ENCODE data around the gene MRO.
"Not testable (repeated sequence)": the region's sequence is repeated elsewhere in the genome, so short reads cannot be mapped to it uniquely, and the experiment has no call there.

Gene MRO

DNA sequence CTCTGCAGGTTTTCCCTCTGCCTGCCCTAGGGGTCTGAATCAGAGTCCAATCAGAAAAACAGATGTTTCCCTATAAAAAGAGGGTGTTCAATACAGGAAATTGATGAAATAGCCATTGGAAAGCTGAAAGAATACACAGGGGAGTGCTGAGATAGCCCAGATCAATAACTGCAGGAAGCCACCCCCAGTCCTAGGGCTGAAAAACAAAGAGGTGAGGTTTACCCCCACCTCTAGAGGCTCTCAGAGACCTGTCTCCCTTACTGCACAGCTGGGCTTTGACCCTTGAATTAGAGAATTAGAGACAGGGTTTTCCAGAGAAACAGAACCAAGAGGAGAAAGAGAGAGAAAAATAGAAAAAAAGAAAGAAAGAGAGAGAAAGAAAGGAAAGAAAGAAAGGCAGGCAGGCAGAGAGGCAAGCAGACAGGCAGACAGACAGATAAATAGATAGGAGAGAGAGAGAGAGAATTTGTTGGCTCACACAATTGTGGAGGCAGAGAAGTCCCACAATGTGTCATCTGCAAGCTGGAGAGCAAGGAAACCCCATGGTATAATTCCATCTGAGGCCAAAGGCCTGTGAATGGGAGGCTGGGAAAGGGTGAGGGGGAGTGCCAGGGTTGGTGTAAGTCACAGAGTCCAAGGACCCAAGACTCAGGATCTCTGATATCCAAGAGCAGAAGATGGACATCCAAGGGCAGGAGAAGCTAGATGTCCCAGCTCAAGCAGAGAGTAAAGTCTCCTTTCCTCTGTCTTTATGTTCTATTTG lies 40.2 kb upstream of the MRO start:
- TF ChIP-seq, protein P1, sequence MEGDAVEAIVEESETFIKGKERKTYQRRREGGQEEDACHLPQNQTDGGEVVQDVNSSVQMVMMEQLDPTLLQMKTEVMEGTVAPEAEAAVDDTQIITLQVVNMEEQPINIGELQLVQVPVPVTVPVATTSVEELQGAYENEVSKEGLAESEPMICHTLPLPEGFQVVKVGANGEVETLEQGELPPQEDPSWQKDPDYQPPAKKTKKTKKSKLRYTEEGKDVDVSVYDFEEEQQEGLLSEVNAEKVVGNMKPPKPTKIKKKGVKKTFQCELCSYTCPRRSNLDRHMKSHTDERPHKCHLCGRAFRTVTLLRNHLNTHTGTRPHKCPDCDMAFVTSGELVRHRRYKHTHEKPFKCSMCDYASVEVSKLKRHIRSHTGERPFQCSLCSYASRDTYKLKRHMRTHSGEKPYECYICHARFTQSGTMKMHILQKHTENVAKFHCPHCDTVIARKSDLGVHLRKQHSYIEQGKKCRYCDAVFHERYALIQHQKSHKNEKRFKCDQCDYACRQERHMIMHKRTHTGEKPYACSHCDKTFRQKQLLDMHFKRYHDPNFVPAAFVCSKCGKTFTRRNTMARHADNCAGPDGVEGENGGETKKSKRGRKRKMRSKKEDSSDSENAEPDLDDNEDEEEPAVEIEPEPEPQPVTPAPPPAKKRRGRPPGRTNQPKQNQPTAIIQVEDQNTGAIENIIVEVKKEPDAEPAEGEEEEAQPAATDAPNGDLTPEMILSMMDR (conservative IDR thresholded peaks at IDR 0.05; ENCODE audit: low read length): no peak
- H3K4me3 ChIP-seq (ENCODE audit: low read length): no peak overlapping the region
- DNase-seq (ENCODE audit: low read depth): no peak

DNA sequence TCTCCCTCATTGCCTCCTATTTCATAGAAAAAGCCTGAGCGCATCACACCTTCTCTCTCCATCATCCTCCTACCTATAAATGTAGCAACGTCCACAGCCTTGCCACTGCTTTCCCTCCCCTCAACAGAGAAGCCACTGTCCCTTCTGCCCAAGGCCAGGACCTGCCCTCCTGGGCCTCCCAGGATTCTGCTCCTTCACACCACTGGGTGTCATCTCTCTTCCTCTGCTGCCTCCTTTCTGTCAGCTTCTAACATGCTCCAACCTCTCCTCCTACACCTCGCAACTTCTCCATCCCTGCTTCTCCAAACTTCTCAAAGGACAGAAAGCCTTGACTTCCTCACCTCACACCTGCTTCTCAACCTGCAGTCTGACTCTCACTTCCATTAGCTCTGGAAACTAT lies 37.9 kb upstream of the MRO start:
- DNase-seq (ENCODE audit: low read depth): no peak
- TF ChIP-seq, protein P1 (conservative IDR thresholded peaks at IDR 0.05; ENCODE audit: low read length): 0 out of 2 replicates have a peak, but pooled peaks have one; percentile 15
- no peak overlapping the region for H3K4me3 ChIP-seq (ENCODE audit: low read length)

DNA sequence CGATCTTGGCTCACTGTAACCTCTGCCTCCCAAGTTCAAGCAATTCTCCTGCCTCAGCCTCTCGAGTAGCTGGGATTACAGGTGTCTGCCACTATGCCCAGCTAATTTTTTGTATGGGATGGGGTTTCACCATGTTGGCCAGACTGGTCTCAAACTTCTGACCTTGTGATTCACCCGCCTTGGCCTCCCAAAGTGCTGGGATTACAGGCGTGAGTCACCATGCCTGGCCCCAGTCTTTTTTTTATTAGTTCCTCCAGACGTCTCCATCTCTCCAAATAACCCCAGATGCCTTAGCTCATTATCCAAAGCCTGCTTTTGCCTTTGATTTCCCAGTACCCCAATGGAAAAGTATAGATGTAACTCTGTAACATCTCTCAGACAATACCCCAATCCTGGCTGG lies 37.4 kb upstream of the MRO start:
- not testable (repeated sequence) for H3K4me3 ChIP-seq (ENCODE audit: low read length)
- DNase-seq (ENCODE audit: low read depth): peak; percentile 28

DNA sequence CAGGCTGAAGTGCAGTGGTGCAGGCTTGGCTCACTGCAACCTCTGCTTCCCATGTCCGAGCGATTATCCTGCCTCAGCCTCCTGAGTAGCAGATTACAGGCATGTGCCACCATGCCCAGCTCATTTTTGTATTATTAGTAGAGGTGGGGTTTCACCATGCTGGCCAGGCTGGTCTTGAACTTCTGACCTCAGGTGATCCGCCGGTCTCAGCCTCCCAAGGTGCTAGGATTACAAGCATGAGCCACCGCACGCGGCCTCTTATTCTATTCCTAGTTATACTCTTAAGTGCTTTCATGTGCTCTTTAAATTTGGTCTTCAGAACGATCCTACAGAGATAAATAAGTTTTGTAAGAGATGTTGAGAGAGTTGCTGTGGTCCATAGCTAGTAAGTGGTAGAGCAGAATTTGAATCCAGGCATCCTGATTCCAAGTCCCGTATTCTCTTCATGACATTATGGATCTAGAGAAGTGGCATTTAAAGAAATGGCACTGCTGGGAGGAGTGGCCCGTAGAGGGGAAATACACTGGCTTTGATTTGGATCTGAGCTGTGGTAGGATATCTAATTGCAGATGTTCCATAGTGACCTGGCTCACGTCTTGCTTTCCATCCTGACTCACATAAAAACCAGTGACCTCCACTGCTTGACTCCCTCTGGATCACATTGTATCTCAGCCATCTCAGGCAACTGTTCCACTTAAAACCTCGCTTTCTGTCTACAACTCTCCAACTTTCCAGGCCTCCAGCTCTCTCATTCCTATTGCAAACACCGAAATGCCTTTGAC lies 36.4 kb upstream of the MRO start:
- TF ChIP-seq, protein P1 (conservative IDR thresholded peaks at IDR 0.05; ENCODE audit: low read length): no peak
- no peak for DNase-seq (ENCODE audit: low read depth)
- H3K4me3 ChIP-seq (ENCODE audit: low read length): no peak overlapping the region

DNA sequence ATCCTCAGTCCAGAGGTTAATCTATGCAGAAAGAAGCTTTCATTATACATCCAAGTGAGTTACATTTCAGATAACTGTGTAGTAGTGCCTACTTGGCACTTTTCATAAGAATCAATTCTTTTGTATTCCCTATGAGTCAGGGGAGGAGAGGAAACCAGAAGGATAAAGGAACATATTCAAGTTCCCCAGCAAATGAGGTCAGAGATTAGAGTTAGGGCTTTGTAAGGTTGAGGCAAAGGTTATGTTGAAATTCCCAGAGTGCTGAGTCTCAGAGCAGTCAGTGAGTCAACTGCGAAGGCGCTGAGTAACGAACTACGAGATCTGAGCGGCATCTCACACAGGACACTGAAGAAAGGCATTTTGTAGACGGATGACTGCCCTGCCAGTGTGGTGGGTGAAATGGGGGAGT lies 34.1 kb upstream of the MRO start:
- H3K4me3 ChIP-seq (ENCODE audit: low read length): no peak overlapping the region
- peak; percentile 46 for DNase-seq (ENCODE audit: low read depth)
- TF ChIP-seq, protein P1 (conservative IDR thresholded peaks at IDR 0.05; ENCODE audit: low read length): no peak

DNA sequence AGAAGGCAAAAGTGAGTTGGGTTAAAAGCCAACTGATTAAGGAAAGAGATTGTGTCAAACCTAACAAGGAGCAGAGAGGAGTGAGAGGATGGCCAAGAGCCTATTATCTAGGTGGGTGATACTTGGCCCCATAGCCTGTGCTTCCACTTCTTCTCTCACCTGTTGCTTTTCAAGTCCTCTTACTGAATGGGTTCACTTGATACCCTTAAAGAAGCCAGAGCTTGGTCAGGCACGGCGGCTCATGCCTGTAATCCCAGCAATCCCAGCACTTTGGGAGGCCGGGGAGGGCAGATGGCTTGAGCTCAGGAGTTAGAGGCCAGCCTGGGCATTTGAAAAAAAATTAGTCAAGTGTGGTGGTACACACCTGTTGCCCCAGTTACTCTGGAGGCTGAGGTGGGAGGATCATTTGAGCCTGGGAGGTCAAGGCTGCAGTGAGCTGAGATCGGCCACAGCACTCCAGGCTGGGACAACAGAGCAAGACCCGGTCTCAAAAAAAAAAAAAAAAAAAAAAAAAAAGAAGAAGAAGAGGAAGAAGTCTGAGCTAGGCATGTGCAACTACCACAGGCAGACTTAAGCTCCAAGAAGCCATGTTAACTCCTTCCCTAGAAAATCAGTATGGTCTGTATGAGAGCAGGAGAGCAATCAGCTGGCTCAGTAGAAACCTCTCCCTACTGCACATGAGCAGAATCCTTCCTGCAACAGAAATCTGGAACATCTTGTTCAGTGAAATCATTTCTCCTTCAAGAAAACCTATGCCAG lies 30.7 kb upstream of the MRO start:
- DNase-seq (ENCODE audit: low read depth): no peak
- H3K4me3 ChIP-seq (ENCODE audit: low read length): no peak overlapping the region
- TF ChIP-seq, protein P1 (conservative IDR thresholded peaks at IDR 0.05; ENCODE audit: low read length): no peak

DNA sequence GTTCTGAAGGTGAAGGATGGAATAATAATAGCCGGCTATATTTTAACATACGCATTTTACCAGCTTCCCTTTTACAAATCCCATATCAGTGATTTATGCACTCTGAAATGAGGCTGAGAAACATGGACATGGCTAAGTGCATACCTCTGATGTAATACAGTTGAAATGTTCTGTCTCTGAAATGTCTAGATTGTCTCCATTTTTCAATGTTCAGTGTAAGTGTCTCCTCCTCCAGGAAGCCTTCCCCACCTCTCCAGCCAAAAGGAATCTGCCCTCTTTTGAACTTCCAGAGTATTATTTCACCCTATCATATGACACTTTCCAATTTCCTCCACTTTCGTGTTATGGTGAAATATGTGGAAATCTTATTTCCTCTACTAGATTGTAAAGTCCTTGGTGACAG lies 29.6 kb upstream of the MRO start:
- no peak overlapping the region for H3K4me3 ChIP-seq (ENCODE audit: low read length)
- peak; percentile 21 for DNase-seq (ENCODE audit: low read depth)
- TF ChIP-seq, protein P1 (conservative IDR thresholded peaks at IDR 0.05; ENCODE audit: low read length): no peak
